AG08395 (cell line): ENCODE data around the gene GPR108.
A peak's percentile ranks its signal among the peaks of the same experiment; 100 is the strongest.

Experiments used
- DNase-seq: peaks from one replicate; pipeline ENCODE4 v3.0.0; 2012; ENCODE audit warnings: mixed read lengths, low spot score

The GPR108 gene

GRCh38 chr19:6737873-6738786 lies 750 bp upstream of the GPR108 start:
- peak; percentile 69 for DNase-seq

GRCh38 chr19:6736917-6737283 lies 480 bp downstream of the GPR108 start:
- DNase-seq, result no peak

- DNase-seq, result peak; percentile 89
Measured at GRCh38 chr19:6736169-6736916, 1.0 kb downstream of the GPR108 start.

GRCh38 chr19:6735181-6735911 lies 2.0 kb downstream of the GPR108 start:
- no peak for DNase-seq

- DNase-seq, result no peak
Measured at GRCh38 chr19:6734096-6734696, 3.2 kb downstream of the GPR108 start.

- no peak for DNase-seq
Measured at GRCh38 chr19:6733338-6734095, 3.9 kb downstream of the GPR108 start.

GRCh38 chr19:6732803-6733337 lies 4.5 kb downstream of the GPR108 start:
- no peak for DNase-seq

- no peak for DNase-seq
Measured at GRCh38 chr19:6731822-6732221, 5.6 kb downstream of the GPR108 start.

DNA sequence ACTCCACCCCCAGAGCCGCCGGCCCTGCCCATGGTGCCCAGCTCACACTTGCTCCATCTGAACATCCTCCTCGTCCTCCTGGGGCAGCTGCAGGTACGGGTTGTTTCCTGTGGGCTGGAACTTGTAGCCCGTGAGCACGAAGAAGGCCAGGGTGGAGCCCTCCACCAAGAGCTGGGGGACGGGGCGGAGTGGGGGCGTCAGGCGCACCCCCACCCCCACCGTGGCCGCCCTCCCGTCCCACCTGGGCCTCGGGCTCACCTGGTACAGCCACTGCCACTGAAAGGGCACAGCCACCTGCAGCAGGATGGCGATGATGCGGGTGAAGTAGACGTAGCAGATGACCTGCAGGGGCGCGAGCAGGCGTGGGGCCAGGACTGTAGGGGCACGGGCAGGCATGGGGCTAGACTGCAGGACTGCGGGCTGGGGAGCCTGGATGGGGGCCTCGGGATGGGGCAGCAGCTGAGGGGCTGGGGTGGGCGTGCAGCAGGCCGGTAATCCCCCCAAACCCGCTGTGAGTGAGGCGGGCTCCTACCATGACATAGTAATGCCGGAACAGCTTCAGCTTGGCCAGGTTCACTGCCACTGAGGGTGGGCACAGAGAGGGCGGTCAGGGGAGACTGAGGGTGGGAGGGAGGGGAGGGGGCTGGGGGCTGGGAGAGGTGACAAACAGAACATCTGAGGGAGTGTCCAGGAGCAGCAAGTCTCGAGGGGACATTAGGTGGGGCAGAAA lies 6.3 kb downstream of the GPR108 start:
- DNase-seq, result no peak

DNA sequence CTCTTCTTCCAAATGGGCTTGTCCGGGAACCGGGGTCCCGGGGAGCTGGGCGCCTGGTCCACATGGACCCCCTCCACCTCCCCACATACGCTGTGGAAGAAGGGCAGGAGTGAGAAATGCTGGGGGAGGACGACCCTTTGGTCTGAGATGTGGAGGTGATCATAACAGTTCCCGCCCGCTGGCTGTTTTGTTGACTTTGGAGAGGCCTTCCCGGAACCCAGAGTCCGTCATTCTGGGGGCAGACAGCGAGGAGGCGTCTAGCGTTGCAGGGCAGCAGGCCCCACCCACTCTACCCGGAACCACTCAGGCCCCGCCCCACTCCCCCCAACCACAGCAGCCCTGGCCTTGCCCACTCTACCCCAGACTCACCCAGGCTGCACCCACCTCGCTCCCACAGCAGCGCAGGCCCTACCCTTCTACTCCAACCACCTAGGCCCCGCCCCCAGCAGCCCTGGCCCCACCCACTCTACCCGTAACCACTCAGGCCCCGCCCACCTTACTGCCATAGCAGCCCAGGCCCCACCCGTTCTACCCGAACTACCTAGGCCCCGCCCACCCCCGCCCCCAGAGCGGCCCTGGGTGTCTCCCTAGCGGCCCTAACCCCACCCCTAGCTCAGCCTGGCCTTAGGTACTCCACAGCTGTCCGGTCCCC lies 7.1 kb downstream of the GPR108 start:
- DNase-seq, result no peak

GRCh38 chr19:6729573-6730152 lies 7.7 kb downstream of the GPR108 start:
- no peak for DNase-seq

DNA sequence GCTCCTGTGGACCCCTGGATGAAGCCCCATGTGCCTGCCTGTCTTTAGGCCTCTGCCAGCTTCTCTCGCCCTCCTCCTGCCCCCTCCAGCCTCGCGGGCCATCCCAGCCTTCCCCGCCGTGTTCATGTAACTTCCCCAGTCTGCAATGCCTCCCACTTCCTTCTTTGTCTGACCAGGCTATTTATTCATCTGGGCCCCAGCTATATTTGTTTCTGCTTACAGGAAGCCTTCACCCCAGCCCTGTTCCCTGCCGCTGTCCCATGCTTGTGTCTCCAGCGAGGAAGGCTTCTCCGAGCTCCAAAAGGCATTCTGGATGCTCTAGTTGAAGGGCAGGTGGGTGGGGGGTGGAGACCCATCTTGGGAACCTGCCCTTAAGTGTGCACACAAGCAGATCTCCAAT lies 9.0 kb downstream of the GPR108 start:
- no peak for DNase-seq

DNA sequence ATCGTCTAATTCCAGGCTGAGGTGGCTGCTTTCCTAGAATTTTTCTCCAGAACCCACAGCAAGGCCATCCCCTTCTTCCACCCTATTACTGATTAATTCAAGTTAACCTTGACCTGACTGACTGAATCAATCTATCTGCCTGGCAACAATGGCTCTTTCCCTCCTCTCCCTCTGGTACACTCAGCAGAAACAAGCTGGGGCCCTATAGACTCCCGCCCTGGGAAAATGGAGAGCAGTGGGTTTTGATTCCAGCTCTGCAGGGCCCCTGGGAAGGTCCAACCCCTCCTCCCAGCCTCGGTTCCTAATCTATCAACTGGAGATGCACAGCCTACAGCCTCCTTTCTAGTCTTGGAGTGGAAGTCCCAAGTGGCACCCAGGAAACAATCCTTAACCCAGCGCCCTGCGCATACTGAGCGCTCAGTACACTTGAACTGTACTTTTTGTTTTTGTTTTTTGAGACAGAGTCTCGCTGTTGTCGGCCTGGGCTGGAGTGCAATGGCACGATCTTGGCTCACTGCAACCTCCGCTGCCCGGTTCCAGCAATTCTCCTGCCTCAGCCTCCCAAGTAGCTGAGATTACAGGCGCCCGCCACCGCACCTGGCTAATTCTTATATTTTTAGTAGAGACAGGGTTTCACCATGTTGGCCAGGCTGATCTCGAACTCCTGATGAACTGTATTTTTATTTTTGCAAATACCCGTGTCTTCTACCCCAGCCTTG lies 11.7 kb downstream of the GPR108 start:
- DNase-seq, result no peak

DNA sequence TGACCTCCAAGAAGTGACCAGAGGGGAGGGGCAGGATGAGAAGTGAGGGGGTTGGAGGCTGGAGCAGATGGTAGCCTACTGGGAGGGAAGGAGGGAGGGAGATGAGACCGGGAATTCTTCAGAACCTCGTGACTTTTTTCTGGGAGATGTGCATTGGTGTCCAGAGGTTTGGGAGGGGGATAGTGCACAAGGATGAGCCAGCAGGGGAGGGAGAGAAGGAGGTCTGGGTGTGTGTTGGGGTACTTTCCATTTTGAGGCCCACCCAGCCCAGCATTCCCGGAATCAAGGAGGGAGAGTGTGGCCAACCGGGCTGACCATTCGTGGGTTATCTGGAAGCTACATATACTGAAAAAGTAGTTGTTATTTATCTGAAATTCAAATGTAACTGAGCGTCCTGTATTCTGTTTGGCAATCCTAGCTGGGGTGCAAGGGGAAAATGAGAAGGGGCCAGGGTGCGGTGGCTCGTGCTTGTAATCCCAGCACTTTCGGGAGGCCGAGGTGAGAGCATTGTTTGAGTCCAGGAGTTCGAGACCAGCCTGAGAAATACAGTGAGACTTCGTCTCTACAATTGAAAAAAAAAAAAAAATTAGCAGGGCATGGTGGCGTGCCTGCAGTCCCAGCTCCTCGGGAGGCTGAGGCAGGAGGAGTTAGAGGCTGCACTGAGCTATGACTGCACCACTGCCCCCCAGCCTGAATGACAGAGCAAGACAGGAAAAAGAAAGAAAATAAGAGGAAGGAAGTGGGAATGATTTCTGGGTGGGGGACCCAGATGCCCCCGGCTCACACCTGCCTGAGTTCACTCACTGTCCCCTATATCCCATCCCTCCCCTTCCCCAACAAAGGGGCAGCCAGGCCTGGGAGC lies 12.5 kb downstream of the GPR108 start:
- DNase-seq, result no peak

DNA sequence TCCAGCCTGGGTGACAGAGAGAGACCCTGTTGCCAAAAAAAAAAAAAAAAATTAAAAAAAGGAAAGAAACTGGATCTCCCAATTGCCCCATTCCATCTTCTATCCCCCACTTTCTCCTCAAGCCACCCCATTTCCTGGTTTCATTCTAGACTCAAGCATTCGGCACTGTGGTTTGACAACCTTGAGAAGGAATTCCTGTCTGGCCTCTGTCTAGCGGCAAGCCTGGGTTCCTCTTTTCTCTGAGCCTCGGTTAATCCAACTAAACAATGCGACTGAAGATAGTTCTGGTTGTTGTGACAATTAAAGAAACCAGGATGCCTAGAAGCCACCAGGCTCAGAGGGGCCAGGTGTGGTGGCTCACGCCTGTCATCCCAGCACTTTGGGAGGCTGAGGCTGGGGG lies 13.6 kb downstream of the GPR108 start:
- DNase-seq, result no peak

- DNase-seq, result peak; percentile 42
Measured at GRCh38 chr19:6723108-6723618, 14.2 kb downstream of the GPR108 start.

DNA sequence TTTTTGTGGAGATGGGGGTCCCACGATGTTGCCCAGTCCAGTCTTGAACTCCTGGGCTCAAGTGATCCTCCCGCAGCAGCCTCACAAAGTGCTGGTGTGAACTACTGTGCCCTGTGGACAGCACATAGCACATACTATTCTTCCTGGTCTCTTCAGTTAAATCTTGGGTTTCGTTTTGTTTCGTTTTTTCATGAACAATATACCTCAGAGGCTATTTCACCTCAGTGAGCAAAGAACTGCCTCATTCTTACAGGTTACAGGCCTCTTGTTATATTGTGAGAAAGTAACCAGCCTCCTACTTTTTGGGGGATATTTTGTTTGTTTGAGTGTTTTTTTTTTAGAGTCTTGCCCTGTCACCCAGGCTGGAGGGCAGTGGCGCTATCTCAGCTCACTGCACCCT lies 15.6 kb downstream of the GPR108 start:
- no peak for DNase-seq

GRCh38 chr19:6721138-6721474 lies 16.3 kb downstream of the GPR108 start:
- DNase-seq, result no peak
